H1 (cell line): ENCODE results near the gene ST8SIA5. TPM values are rescaled to one million over a fixed set of nuclear protein-coding genes. Genes with fewer than 3 reads are reported as not detected.

Experiments used
- ASH2L ChIP-seq: fragments of 200-600, 300-600 bp; sonication (generic); IDR thresholded peaks from one replicate; pipeline ENCODE4 v1.7.1; 2017; ENCODE audit warnings: low read length
- CBX8 ChIP-seq: fragments of 300-800, 300-1000 bp; sonication (generic); IDR thresholded peaks from 2 replicates; pipeline ENCODE4 v1.7.1; 2016; ENCODE audit warnings: low read depth, low read length, borderline replicate concordance
- CREB1 ChIP-seq: IDR thresholded peaks from 2 replicates; pipeline ENCODE4 v1.6.1; 2012; ENCODE audit warnings: inconsistent platforms
- MAFK ChIP-seq: IDR thresholded peaks from 2 replicates; pipeline ENCODE4 v1.6.1; 2012; ENCODE audit warnings: low read depth, mild to moderate bottlenecking, improper control_type of control experiment, low read length
- NANOG ChIP-seq: IDR thresholded peaks from 2 replicates; pipeline ENCODE4 v1.6.1; 2011; ENCODE audit warnings: low read length, low read depth, mild to moderate bottlenecking, inconsistent platforms; ENCODE audit not compliant: insufficient read depth, poor library complexity, severe bottlenecking
- POLR2AphosphoS5 ChIP-seq: IDR thresholded peaks from 2 replicates; pipeline ENCODE4 v1.6.1; 2011; ENCODE audit warnings: low read depth, low read length
- POU5F1 ChIP-seq: IDR thresholded peaks from 2 replicates; pipeline ENCODE4 v1.6.1; 2011; ENCODE audit warnings: low read depth, mild to moderate bottlenecking, low read length, moderate library complexity
- RBBP5 ChIP-seq: IDR thresholded peaks from 2 replicates; pipeline ENCODE4 v1.7.1; 2012; ENCODE audit warnings: low read depth, mild to moderate bottlenecking, inconsistent platforms, low read length, moderate library complexity, borderline replicate concordance
- SIX5 ChIP-seq: IDR thresholded peaks from 2 replicates; pipeline ENCODE4 v1.6.1; 2011; ENCODE audit warnings: mild to moderate bottlenecking, low read depth, low read length
- SP2 ChIP-seq: IDR thresholded peaks from 2 replicates; pipeline ENCODE4 v1.6.1; 2012; ENCODE audit warnings: mild to moderate bottlenecking, low read length, inconsistent platforms
- SRF ChIP-seq: IDR thresholded peaks from 2 replicates; pipeline ENCODE4 v1.6.1; 2011; ENCODE audit warnings: mild to moderate bottlenecking, low read depth, low read length, moderate library complexity
- polyA plus RNA-seq, 7 experiments: library from polyadenylated mRNA; depleted of rRNA in 3 of 7; stranded (reverse) in 5 of 7; unstranded in 2 of 7; fragments of >200 nt in 5 of 7; fragments of 200-250 nt in 2 of 7; gene quantifications; 1 replicate in 5 of 7; 2 replicates in 1 of 7; 4 replicates in 1 of 7; pipeline versions ENCODE4 v1.2.1 to v1.2.3, GENCODE V29; 2011 to 2013; ENCODE audit warnings: missing spikeins in 2 of 7, mixed read lengths in 2 of 7
- total RNA-seq: library from RNA; stranded (reverse); fragmentation: NEBNext Ultra II Directional; extraction: Animal tissue kit (Norgen Biotek cat#: 25700); gene quantifications from 2 replicates; pipeline ENCODE4 v1.2.1, GENCODE V29; 2021
- TF ChIP-seq, protein P1 (sequence below): fragments of 300-600 bp; sonication (generic); IDR thresholded peaks from 2 replicates; pipeline ENCODE4 v1.7.1; 2012; ENCODE audit warnings: low read length, moderate library complexity, mild to moderate bottlenecking, inconsistent platforms; ENCODE audit not compliant: insufficient replicate concordance

Gene ST8SIA5
- total and polyA plus RNA-seq, 2 of the 8 experiments (the other 6 are each of a cell fraction or from before 2014, with no cell fraction given), result 2.4 to 6.3 TPM

DNA sequence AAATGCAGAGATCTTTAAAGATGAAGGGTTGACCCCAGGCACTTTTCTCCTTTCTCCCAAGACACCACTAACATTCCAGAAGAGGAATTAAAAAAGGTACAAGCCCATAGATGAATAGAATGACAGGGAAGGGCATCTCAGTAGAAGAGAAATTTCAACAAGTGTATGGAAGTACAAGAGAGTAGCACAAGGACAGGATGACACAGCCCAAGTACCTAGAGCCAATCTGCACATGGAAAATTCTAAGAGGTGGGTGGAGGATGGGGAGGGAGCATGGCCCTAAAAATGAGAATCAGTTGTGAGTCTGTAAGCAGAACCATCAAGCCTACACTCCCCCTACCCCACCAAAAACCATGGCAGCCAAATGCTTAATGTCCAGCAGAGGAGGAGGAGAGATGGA is 60.2 kb downstream of the ST8SIA5 start (continued):
- TF ChIP-seq, protein P1, sequence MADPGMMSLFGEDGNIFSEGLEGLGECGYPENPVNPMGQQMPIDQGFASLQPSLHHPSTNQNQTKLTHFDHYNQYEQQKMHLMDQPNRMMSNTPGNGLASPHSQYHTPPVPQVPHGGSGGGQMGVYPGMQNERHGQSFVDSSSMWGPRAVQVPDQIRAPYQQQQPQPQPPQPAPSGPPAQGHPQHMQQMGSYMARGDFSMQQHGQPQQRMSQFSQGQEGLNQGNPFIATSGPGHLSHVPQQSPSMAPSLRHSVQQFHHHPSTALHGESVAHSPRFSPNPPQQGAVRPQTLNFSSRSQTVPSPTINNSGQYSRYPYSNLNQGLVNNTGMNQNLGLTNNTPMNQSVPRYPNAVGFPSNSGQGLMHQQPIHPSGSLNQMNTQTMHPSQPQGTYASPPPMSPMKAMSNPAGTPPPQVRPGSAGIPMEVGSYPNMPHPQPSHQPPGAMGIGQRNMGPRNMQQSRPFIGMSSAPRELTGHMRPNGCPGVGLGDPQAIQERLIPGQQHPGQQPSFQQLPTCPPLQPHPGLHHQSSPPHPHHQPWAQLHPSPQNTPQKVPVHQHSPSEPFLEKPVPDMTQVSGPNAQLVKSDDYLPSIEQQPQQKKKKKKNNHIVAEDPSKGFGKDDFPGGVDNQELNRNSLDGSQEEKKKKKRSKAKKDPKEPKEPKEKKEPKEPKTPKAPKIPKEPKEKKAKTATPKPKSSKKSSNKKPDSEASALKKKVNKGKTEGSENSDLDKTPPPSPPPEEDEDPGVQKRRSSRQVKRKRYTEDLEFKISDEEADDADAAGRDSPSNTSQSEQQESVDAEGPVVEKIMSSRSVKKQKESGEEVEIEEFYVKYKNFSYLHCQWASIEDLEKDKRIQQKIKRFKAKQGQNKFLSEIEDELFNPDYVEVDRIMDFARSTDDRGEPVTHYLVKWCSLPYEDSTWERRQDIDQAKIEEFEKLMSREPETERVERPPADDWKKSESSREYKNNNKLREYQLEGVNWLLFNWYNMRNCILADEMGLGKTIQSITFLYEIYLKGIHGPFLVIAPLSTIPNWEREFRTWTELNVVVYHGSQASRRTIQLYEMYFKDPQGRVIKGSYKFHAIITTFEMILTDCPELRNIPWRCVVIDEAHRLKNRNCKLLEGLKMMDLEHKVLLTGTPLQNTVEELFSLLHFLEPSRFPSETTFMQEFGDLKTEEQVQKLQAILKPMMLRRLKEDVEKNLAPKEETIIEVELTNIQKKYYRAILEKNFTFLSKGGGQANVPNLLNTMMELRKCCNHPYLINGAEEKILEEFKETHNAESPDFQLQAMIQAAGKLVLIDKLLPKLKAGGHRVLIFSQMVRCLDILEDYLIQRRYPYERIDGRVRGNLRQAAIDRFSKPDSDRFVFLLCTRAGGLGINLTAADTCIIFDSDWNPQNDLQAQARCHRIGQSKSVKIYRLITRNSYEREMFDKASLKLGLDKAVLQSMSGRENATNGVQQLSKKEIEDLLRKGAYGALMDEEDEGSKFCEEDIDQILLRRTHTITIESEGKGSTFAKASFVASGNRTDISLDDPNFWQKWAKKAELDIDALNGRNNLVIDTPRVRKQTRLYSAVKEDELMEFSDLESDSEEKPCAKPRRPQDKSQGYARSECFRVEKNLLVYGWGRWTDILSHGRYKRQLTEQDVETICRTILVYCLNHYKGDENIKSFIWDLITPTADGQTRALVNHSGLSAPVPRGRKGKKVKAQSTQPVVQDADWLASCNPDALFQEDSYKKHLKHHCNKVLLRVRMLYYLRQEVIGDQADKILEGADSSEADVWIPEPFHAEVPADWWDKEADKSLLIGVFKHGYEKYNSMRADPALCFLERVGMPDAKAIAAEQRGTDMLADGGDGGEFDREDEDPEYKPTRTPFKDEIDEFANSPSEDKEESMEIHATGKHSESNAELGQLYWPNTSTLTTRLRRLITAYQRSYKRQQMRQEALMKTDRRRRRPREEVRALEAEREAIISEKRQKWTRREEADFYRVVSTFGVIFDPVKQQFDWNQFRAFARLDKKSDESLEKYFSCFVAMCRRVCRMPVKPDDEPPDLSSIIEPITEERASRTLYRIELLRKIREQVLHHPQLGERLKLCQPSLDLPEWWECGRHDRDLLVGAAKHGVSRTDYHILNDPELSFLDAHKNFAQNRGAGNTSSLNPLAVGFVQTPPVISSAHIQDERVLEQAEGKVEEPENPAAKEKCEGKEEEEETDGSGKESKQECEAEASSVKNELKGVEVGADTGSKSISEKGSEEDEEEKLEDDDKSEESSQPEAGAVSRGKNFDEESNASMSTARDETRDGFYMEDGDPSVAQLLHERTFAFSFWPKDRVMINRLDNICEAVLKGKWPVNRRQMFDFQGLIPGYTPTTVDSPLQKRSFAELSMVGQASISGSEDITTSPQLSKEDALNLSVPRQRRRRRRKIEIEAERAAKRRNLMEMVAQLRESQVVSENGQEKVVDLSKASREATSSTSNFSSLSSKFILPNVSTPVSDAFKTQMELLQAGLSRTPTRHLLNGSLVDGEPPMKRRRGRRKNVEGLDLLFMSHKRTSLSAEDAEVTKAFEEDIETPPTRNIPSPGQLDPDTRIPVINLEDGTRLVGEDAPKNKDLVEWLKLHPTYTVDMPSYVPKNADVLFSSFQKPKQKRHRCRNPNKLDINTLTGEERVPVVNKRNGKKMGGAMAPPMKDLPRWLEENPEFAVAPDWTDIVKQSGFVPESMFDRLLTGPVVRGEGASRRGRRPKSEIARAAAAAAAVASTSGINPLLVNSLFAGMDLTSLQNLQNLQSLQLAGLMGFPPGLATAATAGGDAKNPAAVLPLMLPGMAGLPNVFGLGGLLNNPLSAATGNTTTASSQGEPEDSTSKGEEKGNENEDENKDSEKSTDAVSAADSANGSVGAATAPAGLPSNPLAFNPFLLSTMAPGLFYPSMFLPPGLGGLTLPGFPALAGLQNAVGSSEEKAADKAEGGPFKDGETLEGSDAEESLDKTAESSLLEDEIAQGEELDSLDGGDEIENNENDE, result no peak
- TF ChIP-seq POLR2AphosphoS5 (no peak), CBX8 (no peak), ASH2L (no peak), MAFK (no peak), SP2 (no peak), CREB1 (no peak), SIX5 (no peak), SRF (no peak), RBBP5 (no peak), NANOG (no peak), POU5F1 (no peak)
